IPS-20b (cell line): ENCODE results near the gene GJD2.

Source experiments
- H3K27ac ChIP-seq: one replicate; pipeline ENCODE4 v1.5.1; 2013; ENCODE audit warnings: low read length
- H3K27me3 ChIP-seq: 2 replicates; pipeline ENCODE4 v1.6.1; 2013; ENCODE audit warnings: mild to moderate bottlenecking, low read length, inconsistent platforms; ENCODE audit not compliant: insufficient read depth
- H3K36me3 ChIP-seq: 2 replicates; pipeline ENCODE4 v1.6.1; 2013; ENCODE audit warnings: low read depth, mild to moderate bottlenecking, inconsistent platforms, low read length, moderate library complexity; ENCODE audit not compliant: insufficient read depth
- H3K4me1 ChIP-seq: 2 replicates; pipeline ENCODE4 v1.6.1; 2013; ENCODE audit warnings: mild to moderate bottlenecking, control low read depth, inconsistent platforms, low read length, moderate library complexity; ENCODE audit not compliant: insufficient read depth
- H3K4me3 ChIP-seq: 2 replicates; pipeline ENCODE4 v1.5.1; 2013; ENCODE audit warnings: mild to moderate bottlenecking, low read length, inconsistent platforms
- H3K9ac ChIP-seq: 2 replicates; pipeline ENCODE4 v1.6.1; 2013; ENCODE audit warnings: low read depth, mild to moderate bottlenecking, inconsistent platforms, low read length, moderate library complexity
- H3K9me3 ChIP-seq: 2 replicates; pipeline ENCODE4 v1.6.1; 2013; ENCODE audit warnings: mild to moderate bottlenecking, low read depth, low read length, inconsistent platforms; ENCODE audit not compliant: insufficient read depth

Gene GJD2

DNA sequence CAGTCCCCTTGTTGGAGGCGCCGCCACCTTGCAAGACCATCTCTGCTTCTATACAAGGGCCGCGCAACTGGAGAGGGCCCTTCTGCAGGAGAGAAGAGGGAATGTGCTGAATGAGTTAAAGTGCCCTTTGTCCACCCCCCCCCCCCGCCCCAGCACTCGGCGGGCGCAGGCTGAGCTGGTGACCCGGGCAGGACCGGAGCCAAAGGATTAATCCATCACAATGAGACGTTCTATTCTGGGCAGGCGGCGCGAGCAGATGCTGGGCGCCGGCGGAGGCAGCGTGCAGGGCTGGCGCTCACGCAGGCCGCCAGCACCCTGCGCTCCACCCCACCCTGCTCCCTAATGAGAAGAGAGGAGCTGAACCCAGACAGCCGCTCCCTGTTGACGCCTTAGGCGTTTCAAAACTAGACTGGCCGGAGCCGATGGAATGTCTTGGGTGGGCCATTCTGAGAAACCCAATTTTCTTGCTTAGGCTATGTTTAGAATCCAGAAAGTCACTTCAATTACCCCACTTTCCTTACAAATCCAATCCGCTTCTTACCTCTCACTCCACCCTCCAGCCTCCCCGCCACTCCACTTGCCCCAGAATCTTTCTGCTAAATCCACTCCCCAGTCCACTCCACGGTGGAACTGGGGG, 32.9 kb downstream of the GJD2 start:
- no peaks in the 10 kb centered on the region for H3K36me3 ChIP-seq
- peaks cover 15% of the 10 kb centered on the region for H3K4me1 ChIP-seq
- no peaks in the 10 kb centered on the region for H3K27me3 ChIP-seq
- peak overlapping the region; percentile 58; the same call in 1 of the 2 replicates for H3K9ac ChIP-seq
- H3K9me3 ChIP-seq, result no peaks in the 10 kb centered on the region
- H3K4me3 ChIP-seq, result peak overlapping the region; percentile 62
- no peak overlapping the region for H3K27ac ChIP-seq

DNA sequence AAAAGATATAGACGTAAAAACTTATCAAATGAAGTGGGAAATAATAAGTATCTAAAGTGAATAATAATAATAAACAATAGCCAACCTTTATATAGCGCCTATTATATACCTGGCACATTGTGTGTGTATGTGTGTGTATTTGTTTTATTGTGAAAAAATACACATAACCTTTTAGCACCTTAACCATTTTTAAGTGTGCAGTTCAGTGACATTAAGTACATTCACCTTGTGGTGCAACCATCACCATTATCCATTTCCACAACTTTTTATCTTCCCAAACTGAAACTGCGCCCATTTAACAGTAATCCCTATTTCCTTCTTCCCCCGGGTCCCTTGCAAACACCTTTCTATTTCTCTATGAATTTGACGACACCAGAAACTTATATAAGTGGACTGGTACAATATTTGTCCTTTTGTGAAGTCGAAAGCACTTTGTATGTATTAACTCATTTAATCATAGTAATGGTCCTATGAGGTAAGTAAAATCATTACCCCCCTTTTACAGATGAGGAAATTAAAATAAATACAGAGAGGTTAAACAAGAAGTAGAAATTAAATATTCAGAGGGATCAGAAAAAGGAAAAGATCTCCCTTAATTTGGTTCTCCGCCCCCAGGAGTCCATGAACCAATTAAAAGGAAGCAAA, 33.5 kb downstream of the GJD2 start:
- Histone ChIP-seq H3K4me3 (peak overlapping the region; percentile 62), H3K9ac (peak overlapping the region; percentile 56; the same call in 1 of the 2 replicates), H3K27ac (no peak overlapping the region), H3K4me1 (peaks cover 14% of the 10 kb centered on the region), H3K9me3 (no peaks in the 10 kb centered on the region), H3K36me3 (no peaks in the 10 kb centered on the region), H3K27me3 (no peaks in the 10 kb centered on the region)

DNA sequence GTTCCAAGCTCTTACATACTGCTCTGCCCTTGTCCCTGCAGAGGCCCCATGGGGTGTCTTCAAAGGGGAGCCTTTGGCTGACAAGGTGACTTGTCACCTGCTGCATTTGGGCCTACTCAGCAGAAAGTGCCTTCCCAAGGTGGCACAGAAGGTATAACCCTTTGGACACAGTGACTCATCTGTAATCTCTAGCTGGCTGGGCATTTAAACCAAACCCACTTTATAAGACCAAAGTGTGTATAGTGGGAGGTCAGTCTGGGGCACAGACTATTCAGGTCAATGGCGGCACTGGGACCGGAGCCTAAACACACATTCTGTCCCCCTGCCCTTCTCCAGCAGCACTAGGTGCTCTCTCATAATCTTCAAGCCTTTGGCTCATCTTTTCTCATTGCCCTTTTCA, 35.1 kb downstream of the GJD2 start:
- peaks cover 4% of the 10 kb centered on the region for H3K4me1 ChIP-seq
- no peaks in the 10 kb centered on the region for H3K9me3 ChIP-seq
- no peak overlapping the region for H3K27ac ChIP-seq
- H3K4me3 ChIP-seq, result no peak overlapping the region
- no peaks in the 10 kb centered on the region for H3K27me3 ChIP-seq
- no peak overlapping the region for H3K9ac ChIP-seq
- H3K36me3 ChIP-seq, result no peaks in the 10 kb centered on the region

DNA sequence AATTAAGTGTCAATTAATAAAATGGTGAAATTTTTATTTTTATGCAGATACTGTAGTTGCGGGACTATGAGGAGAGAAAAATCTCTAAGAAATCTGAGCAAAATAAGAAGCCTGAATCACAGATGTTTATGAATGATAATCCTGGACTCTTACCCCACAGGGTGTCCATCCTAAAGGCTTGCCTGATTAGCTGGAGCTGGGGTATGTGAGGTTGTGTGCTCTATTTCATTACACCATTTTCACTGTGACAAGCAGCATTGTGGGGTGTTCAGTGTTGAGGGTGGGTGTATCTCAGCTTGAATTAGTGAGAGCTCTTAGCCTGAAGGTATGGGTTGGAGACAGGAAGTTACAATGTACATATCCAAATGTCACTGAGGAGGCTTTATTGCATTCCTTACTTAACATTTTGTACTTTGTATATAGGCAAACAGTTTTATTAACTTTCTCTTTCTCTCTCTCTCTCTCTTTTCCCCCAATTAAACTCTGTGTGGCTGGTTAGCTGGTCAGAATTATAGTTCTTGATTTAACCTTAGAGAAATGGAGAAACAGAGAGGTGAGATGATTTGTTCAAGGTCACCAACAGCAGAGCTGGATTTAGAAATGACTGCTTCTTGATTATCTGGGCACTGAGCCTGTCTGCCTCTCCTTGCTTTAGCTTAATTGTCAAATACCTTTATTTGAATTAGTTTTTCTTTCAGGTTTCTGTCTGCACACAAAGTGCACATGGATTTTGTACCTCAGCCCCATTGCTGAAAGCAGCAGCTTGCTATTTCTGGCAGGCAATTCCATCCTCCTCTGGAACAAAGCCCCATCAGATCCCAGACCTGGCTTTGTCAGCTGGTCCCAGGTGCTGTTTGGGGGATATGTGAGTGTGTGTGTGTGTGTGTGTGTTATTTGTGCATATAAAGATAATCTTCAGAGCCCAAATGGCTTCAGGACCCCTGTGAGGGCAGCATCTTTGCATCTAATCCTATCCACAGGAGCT, 35.8 kb downstream of the GJD2 start:
- Histone ChIP-seq H3K4me1 (peaks cover 4% of the 10 kb centered on the region), H3K4me3 (no peak overlapping the region), H3K36me3 (no peaks in the 10 kb centered on the region), H3K27me3 (no peaks in the 10 kb centered on the region), H3K27ac (no peak overlapping the region), H3K9ac (no peak overlapping the region), H3K9me3 (no peaks in the 10 kb centered on the region)

DNA sequence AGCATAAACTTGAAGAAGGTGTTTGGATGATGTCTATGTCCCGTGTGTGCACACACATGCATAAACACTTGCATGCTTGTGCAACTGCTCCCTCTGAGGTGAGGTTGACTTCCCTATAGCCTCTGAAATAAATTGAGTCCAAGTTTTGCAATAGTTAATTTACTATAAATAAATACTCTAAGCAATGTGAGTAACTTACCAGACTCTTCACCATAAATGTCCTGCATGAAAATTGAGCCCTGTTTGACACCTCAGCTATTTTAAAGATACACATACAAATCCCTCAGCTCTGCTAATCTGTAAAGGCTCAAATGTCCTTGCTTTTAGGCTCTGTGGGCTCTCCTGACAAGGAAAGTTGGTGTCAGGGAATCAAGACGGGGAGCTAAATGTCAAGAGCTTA, 37.1 kb downstream of the GJD2 start:
- no peaks in the 10 kb centered on the region for H3K36me3 ChIP-seq
- H3K27ac ChIP-seq, result no peak overlapping the region
- no peaks in the 10 kb centered on the region for H3K27me3 ChIP-seq
- peaks cover 4% of the 10 kb centered on the region for H3K4me1 ChIP-seq
- no peak overlapping the region for H3K4me3 ChIP-seq
- H3K9ac ChIP-seq, result no peak overlapping the region
- no peaks in the 10 kb centered on the region for H3K9me3 ChIP-seq

DNA sequence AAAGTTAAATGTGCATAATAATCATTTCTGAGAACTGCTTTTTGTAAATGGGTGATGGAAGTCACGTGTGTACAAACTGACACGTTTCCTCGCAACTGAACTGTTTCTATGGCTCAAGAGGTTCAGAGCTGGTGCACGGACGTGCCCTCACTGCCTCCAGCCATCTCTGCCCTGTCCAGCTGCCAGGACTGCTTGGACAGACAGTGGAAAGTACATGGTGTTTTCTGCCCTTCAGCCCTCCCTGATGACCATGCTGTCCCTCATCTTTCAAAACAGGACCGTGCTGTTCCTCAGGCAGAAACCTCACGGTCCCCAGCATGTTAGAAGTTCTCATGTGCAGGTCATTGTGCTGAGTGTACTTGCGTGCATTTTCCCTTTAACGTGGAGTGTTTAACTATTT, 38.7 kb downstream of the GJD2 start:
- Histone ChIP-seq H3K4me1 (no peaks in the 10 kb centered on the region; the same call in 1 of the 2 replicates), H3K4me3 (no peak overlapping the region), H3K9ac (no peak overlapping the region), H3K27ac (no peak overlapping the region), H3K36me3 (no peaks in the 10 kb centered on the region), H3K9me3 (no peaks in the 10 kb centered on the region), H3K27me3 (no peaks in the 10 kb centered on the region)

DNA sequence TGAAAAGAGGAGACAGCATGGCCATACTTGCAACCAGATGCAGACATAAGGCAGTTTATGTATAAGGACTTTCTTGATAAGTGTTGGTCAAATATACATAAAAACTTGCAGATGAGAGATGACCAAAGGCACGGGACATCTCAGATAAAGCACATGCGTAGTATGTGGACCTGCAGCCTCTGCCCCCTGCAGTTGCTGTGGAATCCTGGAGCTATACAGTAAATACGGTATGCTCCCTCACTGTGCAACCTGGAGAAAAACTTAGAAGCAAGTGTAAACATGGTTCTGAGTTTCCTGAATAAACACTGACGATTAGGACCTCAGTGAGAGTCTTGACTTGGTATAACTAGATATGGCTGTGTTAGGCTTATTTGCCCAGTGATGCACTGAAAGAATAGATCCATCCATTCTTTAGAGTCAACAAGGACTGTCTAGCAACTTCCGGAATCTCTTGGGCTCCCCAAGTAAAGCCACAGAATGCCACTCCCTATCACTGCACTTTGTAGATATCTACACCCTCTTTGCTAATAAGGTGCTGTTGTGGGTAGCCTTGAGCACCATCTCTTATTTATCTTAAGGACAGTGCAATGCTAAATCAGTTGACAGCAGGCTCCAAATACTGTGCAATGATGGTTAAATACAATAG, 40.2 kb downstream of the GJD2 start:
- Histone ChIP-seq H3K27ac (no peak overlapping the region), H3K36me3 (no peaks in the 10 kb centered on the region), H3K27me3 (no peaks in the 10 kb centered on the region), H3K4me1 (no peaks in the 10 kb centered on the region), H3K4me3 (no peak overlapping the region), H3K9ac (no peak overlapping the region), H3K9me3 (no peaks in the 10 kb centered on the region)

DNA sequence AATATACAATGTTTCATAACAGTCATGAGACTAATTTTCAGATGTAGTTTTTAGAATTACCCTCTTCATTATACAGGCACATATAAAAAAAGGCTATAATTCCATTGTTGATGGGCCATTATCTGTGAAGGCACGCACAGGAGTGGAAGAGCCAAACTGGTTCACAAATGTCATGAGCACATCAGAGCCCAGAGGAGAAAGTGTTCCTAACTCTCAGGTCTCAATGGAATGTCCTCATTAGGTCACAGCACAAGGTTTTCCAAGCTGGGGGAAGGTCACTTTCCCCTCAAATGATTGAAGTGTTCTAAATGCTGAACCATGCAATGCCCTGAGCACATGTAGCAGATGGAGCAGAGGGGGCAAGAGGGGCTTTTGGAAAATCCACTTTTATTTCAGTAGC, 41.2 kb downstream of the GJD2 start:
- H3K27me3 ChIP-seq, result no peaks in the 10 kb centered on the region
- H3K9ac ChIP-seq, result no peak overlapping the region
- no peaks in the 10 kb centered on the region for H3K4me1 ChIP-seq
- H3K9me3 ChIP-seq, result no peaks in the 10 kb centered on the region
- no peak overlapping the region for H3K27ac ChIP-seq
- no peak overlapping the region for H3K4me3 ChIP-seq
- no peaks in the 10 kb centered on the region for H3K36me3 ChIP-seq

DNA sequence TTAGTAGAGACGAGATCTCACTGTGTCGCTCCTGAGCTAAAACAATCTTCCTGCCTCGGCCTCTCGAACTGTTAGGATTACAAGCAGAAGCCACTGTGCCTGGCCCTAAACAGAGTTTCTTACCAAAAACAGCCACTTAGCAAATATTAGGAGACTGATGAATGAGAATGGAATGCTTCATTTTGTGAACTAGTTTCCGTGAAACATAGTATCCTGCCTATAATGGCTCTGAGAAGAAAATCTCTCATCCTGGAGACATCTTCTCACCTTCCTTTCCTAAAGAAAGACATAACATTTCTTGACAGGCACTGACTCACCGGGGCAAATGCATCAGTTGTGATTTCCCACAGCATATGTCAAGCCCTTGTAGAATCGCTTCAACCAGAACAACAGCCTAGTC, 44.9 kb downstream of the GJD2 start:
- Histone ChIP-seq H3K4me1 (no peaks in the 10 kb centered on the region), H3K27me3 (no peaks in the 10 kb centered on the region), H3K9me3 (no peaks in the 10 kb centered on the region), H3K27ac (no peak overlapping the region), H3K9ac (no peak overlapping the region), H3K36me3 (no peaks in the 10 kb centered on the region), H3K4me3 (no peak overlapping the region)

DNA sequence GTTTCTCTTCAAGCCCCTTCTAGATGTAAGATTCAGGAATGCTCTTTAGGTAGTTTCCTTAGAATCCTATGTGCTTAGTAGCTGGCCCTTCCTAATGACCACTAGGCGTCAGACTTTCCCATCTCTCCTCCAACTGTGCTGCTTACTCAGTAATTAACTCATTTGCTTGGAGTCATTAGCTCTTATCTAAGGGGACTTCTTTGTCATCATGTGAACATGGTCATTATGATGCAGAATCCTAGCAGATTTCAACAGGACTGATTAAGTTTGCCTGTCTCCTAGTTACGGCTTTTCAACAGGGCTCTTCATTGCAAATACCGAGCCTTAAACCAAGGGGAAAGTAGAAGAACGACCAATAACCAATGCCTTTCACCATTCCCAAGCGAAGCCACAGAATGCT, 46.4 kb downstream of the GJD2 start:
- no peaks in the 10 kb centered on the region for H3K27me3 ChIP-seq
- no peak overlapping the region for H3K9ac ChIP-seq
- H3K27ac ChIP-seq, result no peak overlapping the region
- H3K9me3 ChIP-seq, result no peaks in the 10 kb centered on the region
- H3K36me3 ChIP-seq, result no peaks in the 10 kb centered on the region
- no peaks in the 10 kb centered on the region for H3K4me1 ChIP-seq
- H3K4me3 ChIP-seq, result no peak overlapping the region

DNA sequence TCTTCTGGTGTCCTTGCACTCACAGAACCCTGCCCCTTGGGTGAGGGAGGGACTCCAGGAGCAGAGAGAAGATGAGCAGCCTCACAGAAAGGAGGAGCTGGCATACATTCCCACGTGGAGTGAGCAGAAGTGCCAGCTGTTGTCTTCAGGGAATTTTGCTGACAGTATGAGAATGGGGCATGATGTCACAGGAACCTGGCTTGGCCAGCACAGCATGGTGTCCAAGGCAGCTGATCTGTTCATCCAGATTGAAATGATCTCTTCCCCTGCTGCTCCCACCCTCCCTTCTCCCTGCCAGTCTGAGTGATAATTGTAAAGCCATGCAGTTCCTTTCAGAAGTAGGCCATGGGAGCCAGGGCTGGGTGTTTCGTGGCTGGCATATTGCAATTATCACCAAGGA, 53.3 kb downstream of the GJD2 start:
- Histone ChIP-seq H3K36me3 (no peaks in the 10 kb centered on the region), H3K4me3 (no peak overlapping the region), H3K9me3 (no peaks in the 10 kb centered on the region), H3K4me1 (peaks cover 12% of the 10 kb centered on the region), H3K27ac (no peak overlapping the region), H3K27me3 (no peaks in the 10 kb centered on the region), H3K9ac (no peak overlapping the region)
